ENCODE measurements around the gene CTTN.

CTTN gene

GRCh38 chr11:70410276-70411205, 12.2 kb downstream of the CTTN start:
- DNase-seq, result no peak

GRCh38 chr11:70411713-70412452, 13.6 kb downstream of the CTTN start:
- DNase-seq, result no peak

GRCh38 chr11:70413151-70413550, 14.8 kb downstream of the CTTN start:
- no peak for DNase-seq

- DNase-seq, result no peak
Observed at GRCh38 chr11:70414341-70415100, 16.2 kb downstream of the CTTN start.

- no peak for DNase-seq
Observed at GRCh38 chr11:70415191-70415590, 16.9 kb downstream of the CTTN start.

- no peak for DNase-seq
Observed at GRCh38 chr11:70415642-70416395, 17.5 kb downstream of the CTTN start.

- DNase-seq, result no peak
Observed at GRCh38 chr11:70416881-70417280, 18.6 kb downstream of the CTTN start.

- DNase-seq, result no peak
Observed at GRCh38 chr11:70418130-70418529, 19.8 kb downstream of the CTTN start.

GRCh38 chr11:70419307-70420007, 21.1 kb downstream of the CTTN start:
- no peak for DNase-seq

GRCh38 chr11:70420008-70420464, 21.7 kb downstream of the CTTN start:
- DNase-seq, result no peak

- no peak for DNase-seq
Observed at GRCh38 chr11:70420496-70420895, 22.2 kb downstream of the CTTN start.

- no peak for DNase-seq
Observed at GRCh38 chr11:70421123-70421522, 22.8 kb downstream of the CTTN start.

GRCh38 chr11:70422692-70423522, 24.6 kb downstream of the CTTN start:
- no peak for DNase-seq

- DNase-seq, result no peak
Observed at GRCh38 chr11:70423523-70424505, 25.5 kb downstream of the CTTN start.

GRCh38 chr11:70424765-70425344, 26.5 kb downstream of the CTTN start:
- DNase-seq, result no peak

GRCh38 chr11:70427436-70427835, 29.1 kb downstream of the CTTN start:
- no peak for DNase-seq

GRCh38 chr11:70428701-70429427, 30.5 kb downstream of the CTTN start:
- no peak for DNase-seq

- DNase-seq, result no peak
Observed at GRCh38 chr11:70429428-70429705, 31.0 kb downstream of the CTTN start.

Measured in NCI-H2029 treated with DMSO at 0.1 percent for 48 hours (cell line).